Muscle of leg (tissue), 11 donors: ENCODE data around the gene FMOD. TPM values are rescaled to one million over a fixed set of nuclear protein-coding genes. Genes with fewer than 3 reads are reported as not detected.
"Not testable (repeated sequence)": the region's sequence is repeated elsewhere in the genome, so short reads cannot be mapped to it uniquely, and the experiment has no call there.

ENCODE experiments used
- DNase-seq: peaks from one replicate; pipeline ENCODE4 v3.0.0; 2013
- H3K27ac ChIP-seq: one replicate; pipeline ENCODE4 v1.5.1; 2013; ENCODE audit warnings: mild to moderate bottlenecking, low read length, control low read depth
- H3K27me3 ChIP-seq: one replicate; pipeline ENCODE4 v1.6.1; 2013; ENCODE audit warnings: low read length; ENCODE audit not compliant: control insufficient read depth, insufficient read depth
- H3K36me3 ChIP-seq: one replicate; pipeline ENCODE4 v1.6.1; 2013; ENCODE audit warnings: low read length; ENCODE audit not compliant: control insufficient read depth, insufficient read depth
- H3K4me1 ChIP-seq: one replicate; pipeline ENCODE4 v1.6.1; 2013; ENCODE audit warnings: low read length; ENCODE audit not compliant: control insufficient read depth, insufficient read depth
- H3K4me3 ChIP-seq: one replicate; pipeline ENCODE4 v1.5.1; 2013; ENCODE audit warnings: low read length, control low read depth
- H3K9me3 ChIP-seq: replicated peaks from 2 replicates; pipeline ENCODE4 v1.6.1; 2013; ENCODE audit warnings: low read depth, low read length; ENCODE audit not compliant: control insufficient read depth
- WGBS: methylation state at CpG from one replicate; pipeline ENCODE4 v1.1.5; 2013; ENCODE audit warnings: missing lambda C conversion rate; ENCODE audit not compliant: insufficient coverage; 5-methylcytosine and 5-hydroxymethylcytosine counted together
- polyA plus RNA-seq, 8 donors: library from polyadenylated mRNA; unstranded; fragments of 120-200 nt; gene quantifications; one replicate each; pipeline versions ENCODE4 v1.2.1 to v1.2.3, GENCODE V29; 2013; ENCODE audit warnings: inconsistent platforms in 1 of 8, low replicate concordance in 1 of 8; ENCODE audit not compliant: insufficient read length in 8 of 8, insufficient read depth in 1 of 8
- total RNA-seq: library from RNA; stranded (reverse); fragments of 120-200 nt; gene quantifications from one replicate; pipeline ENCODE4 v1.2.4, GENCODE V29; 2013

Gene FMOD
- total and polyA plus RNA-seq, 9 donors = 55.0 to 493 (median 161) TPM

- peak overlapping the region; percentile 80 for H3K27ac ChIP-seq
- not testable (repeated sequence) for H3K9me3 ChIP-seq, H3K27me3 ChIP-seq, DNase-seq, H3K4me3 ChIP-seq, H3K36me3 ChIP-seq
- no CpG with 5 or more reads among the region's 8 CpGs for WGBS
- H3K4me1 ChIP-seq = peaks cover 39% of the 10 kb centered on the region
Observed at GRCh38 chr1:203299719-203300429, 51.0 kb downstream of the FMOD start.

GRCh38 chr1:203299169-203299568, 51.8 kb downstream of the FMOD start:
- no peak overlapping the region for H3K4me3 ChIP-seq
- DNase-seq = peak; percentile 59
- H3K4me1 ChIP-seq = peaks cover 35% of the 10 kb centered on the region
- no peaks in the 10 kb centered on the region for H3K36me3 ChIP-seq
- WGBS = 53% methylated on average over 4 of the region's 4 CpGs
- H3K27ac ChIP-seq = peak overlapping the region; percentile 80
- no peaks in the 10 kb centered on the region for H3K27me3 ChIP-seq
- no peaks in the 10 kb centered on the region for H3K9me3 ChIP-seq

GRCh38 chr1:203296460-203297073, 54.4 kb downstream of the FMOD start:
- Histone ChIP-seq H3K4me1 (peaks cover 37% of the 10 kb centered on the region), H3K4me3 (no peak overlapping the region), H3K9me3 (no peaks in the 10 kb centered on the region), H3K36me3 (no peaks in the 10 kb centered on the region), H3K27me3 (no peaks in the 10 kb centered on the region), H3K27ac (peak overlapping the region; percentile 77)
- peak; percentile 81 for DNase-seq
- WGBS = 82% methylated on average over 5 of the region's 7 CpGs

GRCh38 chr1:203295796-203296195, 55.1 kb downstream of the FMOD start:
- no peak for DNase-seq
- peak overlapping the region; percentile 77 for H3K27ac ChIP-seq
- H3K4me1 ChIP-seq = peaks cover 40% of the 10 kb centered on the region
- H3K4me3 ChIP-seq = no peak overlapping the region
- WGBS = 50% methylated on average over 1 of the region's 1 CpG
- H3K36me3 ChIP-seq = no peaks in the 10 kb centered on the region
- no peaks in the 10 kb centered on the region for H3K27me3 ChIP-seq
- H3K9me3 ChIP-seq = no peaks in the 10 kb centered on the region

- Histone ChIP-seq H3K4me1 (peaks cover 72% of the 10 kb centered on the region), H3K9me3 (no peaks in the 10 kb centered on the region), H3K4me3 (no peak overlapping the region), H3K27ac (peak overlapping the region; percentile 97), H3K36me3 (no peaks in the 10 kb centered on the region), H3K27me3 (no peaks in the 10 kb centered on the region)
- WGBS = 68% methylated on average over 5 of the region's 17 CpGs
- DNase-seq = no peak
Observed at GRCh38 chr1:203291201-203292096, 59.5 kb downstream of the FMOD start.

Other genes starting within 250 kb of the FMOD start
- 2.0 TPM for gene ADORA1, start 223.4 kb downstream of the FMOD start, total RNA-seq
- 1 to 10 TPM; 2.2 to 5.6 (median 4.7) TPM for gene ADORA1, start 223.4 kb downstream of the FMOD start, polyA plus RNA-seq
- 109 TPM for gene MYBPH, start 175.3 kb downstream of the FMOD start, total RNA-seq
- gene MYBPH, start 175.3 kb downstream of the FMOD start, polyA plus RNA-seq = 100 to 1,000 TPM; 207 to 554 (median 329) TPM
- 0.13 TPM for gene CHI3L1, start 164.4 kb downstream of the FMOD start, total RNA-seq
- 1 to 10 TPM in 5 of 8 donors, under 1 TPM in 3; 0.59 to 2.1 (median 1.0) TPM for gene CHI3L1, start 164.4 kb downstream of the FMOD start, polyA plus RNA-seq
- 0.09 TPM for gene CHIT1, start 121.4 kb downstream of the FMOD start, total RNA-seq
- 1 to 10 TPM in 1 of 8 donors, under 1 TPM in 7; 0.38 to 1.5 (median 0.58) TPM for gene CHIT1, start 121.4 kb downstream of the FMOD start, polyA plus RNA-seq
- gene BTG2, start 45.6 kb downstream of the FMOD start, total RNA-seq = 60.3 TPM
- 100 to 1,000 TPM in 3 of 8 donors, 10 to 100 TPM in 5; 61.1 to 133 (median 96.3) TPM for gene BTG2, start 45.6 kb downstream of the FMOD start, polyA plus RNA-seq
- 1.5 TPM for gene PRELP, start 124.7 kb upstream of the FMOD start, total RNA-seq
- 1 to 10 TPM in 6 of 8 donors, under 1 TPM in 2; 0.82 to 9.3 (median 3.2) TPM for gene PRELP, start 124.7 kb upstream of the FMOD start, polyA plus RNA-seq
- not detected for gene OPTC, start 143.0 kb upstream of the FMOD start, total RNA-seq
- not detected for gene OPTC, start 143.0 kb upstream of the FMOD start, polyA plus RNA-seq